GM23248 (cell line): Measurements from ENCODE around the gene RAB17. TPM values are rescaled to one million over a fixed set of nuclear protein-coding genes. Genes with fewer than 3 reads are reported as not detected.
"Not testable (repeated sequence)": the region's sequence is repeated elsewhere in the genome, so short reads cannot be mapped to it uniquely, and the experiment has no call there.

Experiments used
- DNase-seq: peaks from one replicate; pipeline ENCODE4 v3.0.0-alpha.2; 2015
- H2AFZ ChIP-seq: fragments of 200-600 bp; sonication (generic); 2 replicates; pipeline ENCODE4 v1.6.1; 2016; ENCODE audit warnings: antibody characterized with exemption
- H3F3A ChIP-seq: fragments of 200-600 bp; sonication (generic); 2 replicates; pipeline ENCODE4 v1.6.1; 2016; ENCODE audit warnings: mild to moderate bottlenecking, antibody characterized with exemption, mixed run types; ENCODE audit not compliant: insufficient read depth
- H3K27ac ChIP-seq: fragments of 200-600 bp; sonication (generic); 2 replicates; pipeline ENCODE4 v1.5.1; 2016; ENCODE audit warnings: mild to moderate bottlenecking
- H3K27me3 ChIP-seq: fragments of 200-600 bp; sonication (generic); replicated peaks from 2 replicates; pipeline ENCODE4 v1.6.1; 2016; ENCODE audit warnings: mild to moderate bottlenecking; ENCODE audit not compliant: insufficient read depth
- H3K36me3 ChIP-seq: fragments of 200-600 bp; sonication (generic); 2 replicates; pipeline ENCODE4 v1.6.1; 2016; ENCODE audit warnings: low read depth, mild to moderate bottlenecking
- H3K4me1 ChIP-seq: fragments of 200-600 bp; sonication (generic); 2 replicates; pipeline ENCODE4 v1.6.1; 2016; ENCODE audit warnings: mild to moderate bottlenecking; ENCODE audit not compliant: insufficient read depth
- H3K4me2 ChIP-seq: fragments of 200-600 bp; sonication (generic); one replicate; pipeline ENCODE4 v1.6.1; 2016; ENCODE audit warnings: mild to moderate bottlenecking; ENCODE audit not compliant: unreplicated experiment
- H3K4me3 ChIP-seq: fragments of 200-600 bp; sonication (generic); 2 replicates; pipeline ENCODE4 v1.5.1; 2016; ENCODE audit warnings: mild to moderate bottlenecking
- H3K79me2 ChIP-seq: fragments of 200-600 bp; sonication (generic); 2 replicates; pipeline ENCODE4 v1.6.1; 2016; ENCODE audit warnings: mild to moderate bottlenecking; ENCODE audit not compliant: insufficient read depth
- H3K9ac ChIP-seq: fragments of 200-600 bp; sonication (generic); 2 replicates; pipeline ENCODE4 v1.6.1; 2016; ENCODE audit warnings: mild to moderate bottlenecking
- H3K9me2 ChIP-seq: fragments of 200-600 bp; sonication (generic); 2 replicates; pipeline ENCODE4 v1.6.1; 2016; ENCODE audit warnings: mixed run types, mild to moderate bottlenecking, moderate library complexity; ENCODE audit not compliant: insufficient read depth
- H3K9me3 ChIP-seq: fragments of 200-600 bp; sonication (generic); one replicate; pipeline ENCODE4 v1.6.1; 2017; ENCODE audit warnings: low read depth
- H4K20me1 ChIP-seq: fragments of 200-600 bp; sonication (generic); 2 replicates; pipeline ENCODE4 v1.6.0; 2016; ENCODE audit not compliant: insufficient read depth
- EZH2 ChIP-seq: fragments of 200-600 bp; sonication (generic); IDR thresholded peaks from 2 replicates; pipeline ENCODE4 v1.6.1; 2018; ENCODE audit warnings: antibody characterized with exemption, mild to moderate bottlenecking; ENCODE audit not compliant: insufficient read depth, poor library complexity, severe bottlenecking
- EZH2phosphoT487 ChIP-seq: fragments of 200-600 bp; sonication (generic); IDR thresholded peaks from 2 replicates; pipeline ENCODE4 v1.6.1; 2018; ENCODE audit warnings: antibody characterized with exemption, moderate library complexity, mild to moderate bottlenecking, low read depth; ENCODE audit not compliant: insufficient read depth
- WGBS, 2 experiments: methylation state at CpG; one replicate each; pipeline ENCODE4 v1.1.6; 2015 to 2017; ENCODE audit warnings: low lambda C conversion rate in 2 of 2, low coverage in 1 of 2; ENCODE audit errors: missing lambda C conversion rate in 2 of 2; 5-methylcytosine and 5-hydroxymethylcytosine counted together
- in situ Hi-C: fragments of 300-500 bp; cut with MboI; formaldehyde crosslinking; loops from 2 replicates; pipeline ENCODE4 v1.15.0; 2020
- polyA plus RNA-seq: library from polyadenylated mRNA; unstranded; fragments of >200 nt; fragmentation: Nextera tagmentation; extraction: Ambion mirVana; gene quantifications from 2 replicates; pipeline ENCODE4 v1.2.1, GENCODE V29; 2016
- total RNA-seq: library from RNA; depleted of rRNA; stranded (reverse); fragments of >200 nt; shearing (Covaris generic); gene quantifications from 2 replicates; pipeline ENCODE4 v1.2.3, GENCODE V29; 2014

RAB17 gene
- total and polyA plus RNA-seq, 2 experiments from 2014 or later: 1.7 TPM; not detected in 1

GRCh38 chr2:237597196-237598145 is 6.9 kb upstream of the RAB17 start:
- Histone ChIP-seq H3K4me3 (no peak overlapping the region), H3K36me3 (no peaks in the 10 kb centered on the region), H3K27me3 (no peaks in the 10 kb centered on the region), H3K79me2 (no peaks in the 10 kb centered on the region), H2AFZ (no peak overlapping the region), H3K9me3 (no peaks in the 10 kb centered on the region), H3K27ac (no peak overlapping the region), H3K4me1 (peaks cover 8% of the 10 kb centered on the region), H4K20me1 (no peaks in the 10 kb centered on the region), H3K9me2 (no peaks in the 10 kb centered on the region), H3K4me2 (no peak overlapping the region), H3F3A (no peaks in the 10 kb centered on the region), H3K9ac (no peak overlapping the region)
- TF ChIP-seq EZH2 (no peak), EZH2phosphoT487 (no peak)
- 85 to 90% methylated on average over 24 to 29 of the region's 29 CpGs for WGBS, 2 experiments
- in situ Hi-C loops: loop anchor here (25.0 kb wide), 1 partner anchor 665 kb away; no protein-coding TSS in a partner anchor
- DNase-seq: no peak

DNA sequence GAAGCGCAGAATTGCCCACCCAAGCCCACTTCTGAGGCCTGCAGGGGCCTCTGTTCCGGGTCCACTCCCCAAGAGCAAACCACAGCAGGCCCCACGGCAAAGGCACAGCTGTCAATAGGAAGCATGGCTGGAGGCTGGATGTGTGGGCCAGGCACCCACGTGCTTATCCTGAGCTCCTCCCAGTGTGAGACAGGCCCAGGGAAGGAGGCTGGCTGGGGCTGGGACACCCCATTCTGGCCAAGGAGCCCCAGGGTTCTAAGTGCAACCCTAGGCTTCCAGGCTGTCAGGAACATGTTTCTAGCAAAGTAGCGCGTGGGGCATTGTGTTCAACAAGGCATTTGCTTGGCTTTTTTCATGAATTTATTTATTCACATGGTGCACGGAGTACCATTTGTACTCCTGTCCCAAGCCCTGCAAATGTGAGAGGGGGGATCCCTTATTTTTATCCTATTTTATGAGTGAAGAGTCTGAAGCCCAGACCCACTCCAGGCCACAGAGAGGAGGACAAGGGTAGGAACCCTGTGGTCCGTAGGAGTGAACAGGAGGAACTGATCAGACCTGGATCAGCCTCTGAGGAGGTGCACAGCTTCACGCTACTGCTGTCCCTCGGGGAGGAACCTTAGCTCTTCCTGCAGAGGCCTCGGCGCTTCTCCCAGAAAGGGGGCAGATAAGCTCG is 6.1 kb upstream of the RAB17 start:
- DNase-seq: no peak
- no peak overlapping the region for H2AFZ ChIP-seq
- no peaks in the 10 kb centered on the region for H4K20me1 ChIP-seq
- H3K27ac ChIP-seq: no peak overlapping the region
- no peaks in the 10 kb centered on the region for H3K79me2 ChIP-seq
- H3K36me3 ChIP-seq: no peaks in the 10 kb centered on the region
- H3K4me1 ChIP-seq: peaks cover 8% of the 10 kb centered on the region
- no peaks in the 10 kb centered on the region for H3F3A ChIP-seq
- no peak overlapping the region for H3K4me2 ChIP-seq
- no peak overlapping the region for H3K9ac ChIP-seq
- H3K27me3 ChIP-seq: no peaks in the 10 kb centered on the region
- H3K9me3 ChIP-seq: no peaks in the 10 kb centered on the region
- 92% methylated on average over 13 of the region's 13 CpGs for whole genome bisulfite sequencing, 2 experiments
- H3K4me3 ChIP-seq: no peak overlapping the region
- in situ Hi-C loops: loop anchor here (25.0 kb wide), 1 partner anchor 666 kb away; no protein-coding TSS in a partner anchor
- H3K9me2 ChIP-seq: no peaks in the 10 kb centered on the region
- TF ChIP-seq EZH2: no peak

- H3F3A ChIP-seq, H3K9ac ChIP-seq, H3K9me3 ChIP-seq, H3K4me2 ChIP-seq, H3K4me1 ChIP-seq, H3K27ac ChIP-seq, H3K27me3 ChIP-seq, H2AFZ ChIP-seq, H3K36me3 ChIP-seq, H4K20me1 ChIP-seq, DNase-seq, H3K9me2 ChIP-seq, H3K79me2 ChIP-seq, H3K4me3 ChIP-seq: not testable (repeated sequence)
- WGBS, 2 experiments: 79 to 89% methylated on average over 4 to 5 of the region's 5 CpGs
- in situ Hi-C loops: loop anchor here (25.0 kb wide), 1 partner anchor 666 kb away; no protein-coding TSS in a partner anchor
Measured at GRCh38 chr2:237595829-237596519, 5.4 kb upstream of the RAB17 start.

DNA sequence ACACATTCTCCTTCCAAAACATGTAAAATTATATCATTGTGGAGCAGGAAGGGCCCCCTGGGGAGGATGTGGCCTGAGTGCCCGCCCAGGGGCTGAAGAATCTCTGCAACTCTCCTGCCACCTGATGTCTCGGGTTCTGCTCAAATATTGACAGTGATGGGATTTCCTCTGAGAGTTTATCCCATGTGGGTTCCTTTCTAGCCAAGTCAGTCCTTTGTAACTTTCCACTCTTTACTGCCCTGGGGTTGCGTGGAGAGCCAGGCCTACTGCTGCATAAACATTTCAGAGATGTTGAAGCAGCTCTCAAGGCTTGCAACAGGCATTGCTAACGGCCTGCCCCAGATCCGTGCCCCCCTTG is 4.0 kb upstream of the RAB17 start:
- no peaks in the 10 kb centered on the region for H3K9me2 ChIP-seq
- H4K20me1 ChIP-seq: no peaks in the 10 kb centered on the region
- no peak overlapping the region for H2AFZ ChIP-seq
- no peak for TF ChIP-seq EZH2
- no peak for TF ChIP-seq EZH2phosphoT487
- no peak overlapping the region for H3K27ac ChIP-seq
- DNase-seq: no peak
- 91 to 92% methylated on average over 5 of the region's 5 CpGs for WGBS, 2 experiments
- H3K27me3 ChIP-seq: no peaks in the 10 kb centered on the region
- no peaks in the 10 kb centered on the region for H3K36me3 ChIP-seq
- H3K4me2 ChIP-seq: no peak overlapping the region
- no peak overlapping the region for H3K4me3 ChIP-seq
- H3K9me3 ChIP-seq: no peaks in the 10 kb centered on the region
- H3K79me2 ChIP-seq: no peaks in the 10 kb centered on the region
- in situ Hi-C loops: loop anchor here (25.0 kb wide), 1 partner anchor 668 kb away; no protein-coding TSS in a partner anchor
- H3K4me1 ChIP-seq: no peaks in the 10 kb centered on the region
- H3K9ac ChIP-seq: no peak overlapping the region
- H3F3A ChIP-seq: no peaks in the 10 kb centered on the region
